DMS53 (cell line): ENCODE data around the gene NEDD4.
A peak's percentile ranks its signal among the peaks of the same experiment; 100 is the strongest.
"Not testable (repeated sequence)": the region's sequence is repeated elsewhere in the genome, so short reads cannot be mapped to it uniquely, and the experiment has no call there.

ENCODE experiments used
- DNase-seq: peaks from one replicate; lab custom pipeline; 2025; lab: John Stamatoyannopoulos, UW

The NEDD4 gene

DNA sequence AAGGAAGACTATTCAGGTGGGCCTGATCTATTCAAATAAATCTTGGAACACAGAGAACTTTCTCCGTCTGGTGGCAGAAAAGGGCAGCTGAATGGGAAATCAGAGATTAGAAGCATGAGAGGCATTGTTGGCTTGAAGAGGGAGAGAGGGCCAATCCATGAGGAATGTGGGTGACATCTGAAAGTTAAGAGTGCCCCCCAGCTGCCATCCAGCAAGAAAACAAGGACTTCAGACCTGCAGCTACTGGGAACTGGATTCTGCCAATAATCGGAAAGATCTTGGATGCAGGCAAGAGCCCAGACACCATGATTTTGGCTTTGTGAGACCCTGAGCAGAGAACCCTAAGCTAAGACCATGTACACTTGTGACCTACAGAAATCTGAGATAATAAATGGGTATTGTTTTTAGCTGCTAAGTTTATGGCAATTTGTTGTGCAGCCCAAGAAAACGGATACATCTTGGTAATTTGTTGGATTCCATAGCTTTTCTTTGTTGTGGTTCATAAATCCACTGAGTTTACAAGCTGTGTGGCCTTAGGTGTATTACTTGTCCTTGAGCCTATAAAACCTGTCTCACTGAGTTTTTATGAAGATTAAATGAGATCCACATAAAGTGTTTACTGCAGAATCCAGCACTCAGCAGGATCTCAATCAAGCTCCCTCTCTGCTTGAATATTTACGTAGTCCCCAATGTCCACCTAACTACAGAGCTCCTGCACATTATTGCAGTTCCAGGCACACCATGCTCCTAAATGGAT lies 168.4 kb downstream of the NEDD4 start:
- DNase-seq = no peak

DNA sequence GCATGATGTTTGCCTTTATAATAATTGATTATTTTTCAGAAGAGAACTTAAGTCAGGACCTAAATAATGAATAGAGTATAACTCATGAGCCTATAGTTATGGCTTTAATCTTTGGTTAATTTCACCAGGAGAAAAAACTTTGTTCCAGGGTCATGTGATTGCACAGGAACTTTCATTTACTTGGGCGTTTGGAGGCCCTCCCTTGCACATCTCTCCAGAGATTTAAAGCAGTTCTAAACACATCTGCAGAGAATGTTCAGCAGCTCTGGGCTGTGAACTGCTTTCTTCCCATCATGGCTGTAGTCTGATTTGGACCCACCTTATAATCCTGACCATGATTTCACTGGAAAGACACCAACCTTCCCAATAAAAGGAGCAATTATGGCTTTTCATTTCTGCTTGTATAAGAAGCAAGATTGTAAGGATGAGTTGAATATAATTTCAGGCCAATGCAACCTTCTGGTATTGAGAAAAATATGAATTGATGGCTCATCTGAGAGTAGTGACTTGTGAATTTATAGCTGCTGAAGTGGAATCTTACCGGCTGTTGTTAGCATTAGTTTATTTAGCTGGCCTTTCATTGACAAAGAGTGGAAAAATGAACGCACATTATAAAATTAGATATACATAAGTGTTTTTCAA lies 169.6 kb downstream of the NEDD4 start:
- no peak for DNase-seq

DNA sequence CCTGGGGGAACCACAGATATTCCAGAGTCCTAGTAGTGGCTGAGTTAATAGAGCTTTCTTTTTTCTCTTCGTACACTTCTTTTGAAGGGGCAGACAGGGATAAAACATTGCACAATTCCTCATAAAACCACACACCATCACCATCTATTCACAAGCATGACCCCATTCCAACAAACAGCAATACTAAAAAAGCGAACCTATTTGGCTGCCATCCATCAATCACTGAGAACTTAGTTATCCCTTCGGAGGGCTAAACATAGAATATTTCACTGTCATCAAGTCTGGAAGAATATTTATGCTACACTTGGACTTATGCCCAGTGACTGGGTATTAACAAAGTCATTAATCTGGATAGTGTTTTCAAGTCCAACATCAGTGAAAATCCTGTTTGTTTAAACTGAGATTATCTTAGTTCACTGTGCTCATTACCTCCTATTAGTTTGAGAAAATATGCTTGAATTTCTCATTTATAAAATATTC lies 170.2 kb downstream of the NEDD4 start:
- no peak for DNase-seq

DNA sequence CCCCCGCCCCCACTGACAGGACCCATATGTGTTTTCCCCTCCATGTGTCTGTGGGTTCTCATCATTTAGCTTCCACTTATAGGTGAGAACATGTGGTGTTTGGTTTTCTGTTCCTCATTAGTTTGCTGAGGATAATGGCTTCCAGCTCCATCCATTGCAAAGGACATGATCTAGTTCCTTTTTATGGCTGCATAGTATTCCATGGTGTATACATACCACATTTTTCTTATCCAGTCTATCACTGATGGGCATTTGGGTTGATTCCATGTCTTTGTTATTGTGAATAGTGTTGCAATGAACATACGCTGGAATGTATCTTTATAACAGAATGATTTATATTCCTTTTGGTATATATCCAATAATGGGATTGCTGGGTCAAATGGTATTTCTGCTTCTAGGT lies 171.7 kb downstream of the NEDD4 start:
- not testable (repeated sequence) for DNase-seq

DNA sequence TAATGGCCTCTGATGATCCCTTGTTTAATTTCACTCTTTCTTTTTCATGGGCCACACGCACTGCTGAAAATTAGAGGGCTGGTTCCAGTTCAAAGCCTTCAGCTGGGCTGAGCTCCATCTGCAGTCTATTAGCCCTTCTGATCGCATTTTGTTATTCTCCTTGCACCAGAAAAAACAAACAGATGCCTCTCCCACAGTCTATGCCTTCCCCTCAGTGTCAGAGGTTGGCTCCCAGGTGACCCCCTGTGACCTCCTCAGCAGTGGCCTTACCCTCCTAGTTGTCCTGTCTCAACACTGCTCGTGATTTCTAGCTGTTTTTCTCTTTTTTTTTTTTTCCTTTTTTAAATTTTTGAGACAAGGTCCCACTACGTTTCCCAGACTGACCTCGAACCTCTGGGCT lies 173.4 kb downstream of the NEDD4 start:
- DNase-seq = no peak

DNA sequence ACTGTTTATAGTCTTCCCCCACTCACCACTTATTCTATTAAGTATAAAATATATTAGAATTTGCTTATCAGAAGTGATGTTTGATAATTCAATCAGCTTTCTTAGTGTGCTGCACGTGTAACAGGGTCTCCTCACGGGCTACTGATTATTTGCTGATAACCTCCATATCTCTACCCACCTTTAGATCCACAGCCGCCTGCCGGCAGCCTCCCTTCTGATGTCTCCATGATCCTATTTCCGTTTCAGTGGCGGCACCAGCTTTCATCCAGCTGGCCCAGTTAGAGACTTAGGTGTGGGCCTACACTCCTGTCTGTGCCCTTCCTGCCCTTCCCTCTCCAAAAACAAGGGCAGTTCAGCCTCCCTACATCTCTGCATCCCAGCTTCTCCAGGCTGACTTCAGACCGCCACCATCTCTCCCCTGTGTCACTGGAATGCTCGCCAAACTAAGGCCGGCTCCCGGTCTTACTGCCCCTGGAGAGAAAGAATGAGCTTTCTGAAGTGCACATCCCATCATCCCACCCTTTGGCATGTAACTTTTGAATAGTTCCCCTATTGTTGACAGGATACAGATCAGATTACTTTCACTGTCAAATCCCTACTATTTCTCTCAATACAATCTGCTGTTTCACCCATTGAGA lies 173.9 kb downstream of the NEDD4 start:
- DNase-seq = no peak

DNA sequence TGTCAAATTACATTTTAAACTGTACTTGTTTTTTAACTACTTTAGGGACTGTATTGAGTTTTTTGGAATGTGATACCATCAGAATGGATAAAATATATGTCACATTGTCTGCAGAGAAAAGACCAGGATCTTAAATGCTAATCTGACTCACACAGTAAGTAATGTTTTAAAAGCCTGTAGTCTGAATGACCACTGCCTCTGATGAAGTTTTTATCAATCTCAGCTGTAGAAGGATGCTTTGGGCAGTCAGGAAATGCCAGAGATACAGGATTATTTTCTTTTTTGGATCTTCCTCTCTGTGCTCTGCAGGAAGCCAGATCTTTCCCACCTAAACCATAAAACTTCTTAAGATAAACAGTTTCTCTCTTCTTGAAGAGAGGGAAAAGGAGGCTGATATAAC lies 177.4 kb downstream of the NEDD4 start:
- no peak for DNase-seq

DNA sequence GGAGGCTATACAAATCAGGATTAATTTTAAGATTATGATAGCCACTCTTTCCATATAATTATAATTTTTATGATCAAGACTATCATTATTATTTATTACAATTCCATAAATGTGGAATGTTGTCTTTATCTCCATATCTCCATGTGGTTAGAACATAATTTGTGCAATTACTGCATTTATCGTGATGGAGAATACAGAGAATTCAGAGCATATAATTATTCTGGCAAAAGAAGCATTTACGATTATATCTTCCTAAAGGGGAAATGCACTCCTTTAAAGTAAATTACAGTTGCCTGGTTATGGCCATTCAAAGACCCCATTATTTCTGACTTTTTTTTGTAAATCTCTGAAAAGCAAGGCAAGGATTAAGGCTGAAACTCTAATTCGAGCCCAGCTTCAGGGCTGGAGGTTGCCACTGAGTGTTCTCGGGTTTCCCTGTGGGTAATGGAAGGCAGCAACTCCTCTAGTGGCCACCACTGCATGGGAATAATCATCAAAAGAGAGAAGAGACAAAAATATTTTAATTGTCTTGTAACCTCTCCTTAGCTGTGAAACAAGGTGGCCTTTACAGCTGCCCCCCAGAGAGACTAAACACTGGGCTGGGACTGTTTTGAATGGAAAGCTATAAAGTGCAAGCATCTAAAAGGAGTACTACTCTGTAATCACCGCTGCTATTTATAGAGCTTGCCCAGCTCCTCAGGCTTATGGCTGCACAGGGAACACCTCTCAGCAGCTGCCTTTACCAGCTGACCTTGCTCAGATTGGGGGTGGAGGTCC lies 190.6 kb downstream of the NEDD4 start:
- no peak for DNase-seq

DNA sequence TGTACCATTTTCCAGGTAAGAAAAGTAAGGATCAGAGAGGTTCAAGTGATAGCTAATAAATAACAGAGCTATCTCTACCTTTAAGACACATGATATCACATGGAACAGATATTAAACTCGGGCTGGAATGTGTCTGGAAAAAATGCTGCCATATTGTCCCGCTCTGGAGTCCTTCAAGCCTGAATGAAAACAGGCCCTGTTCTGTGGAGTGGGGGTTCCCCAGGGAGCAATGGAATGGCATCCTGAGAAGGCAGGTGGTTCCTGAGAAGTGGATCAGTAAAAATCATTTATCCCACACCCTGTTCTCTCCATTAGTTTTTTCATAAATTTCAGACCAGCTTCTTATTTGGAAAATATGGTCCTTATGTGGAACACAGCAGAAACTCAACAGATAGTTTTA lies 193.2 kb downstream of the NEDD4 start:
- DNase-seq = no peak

DNA sequence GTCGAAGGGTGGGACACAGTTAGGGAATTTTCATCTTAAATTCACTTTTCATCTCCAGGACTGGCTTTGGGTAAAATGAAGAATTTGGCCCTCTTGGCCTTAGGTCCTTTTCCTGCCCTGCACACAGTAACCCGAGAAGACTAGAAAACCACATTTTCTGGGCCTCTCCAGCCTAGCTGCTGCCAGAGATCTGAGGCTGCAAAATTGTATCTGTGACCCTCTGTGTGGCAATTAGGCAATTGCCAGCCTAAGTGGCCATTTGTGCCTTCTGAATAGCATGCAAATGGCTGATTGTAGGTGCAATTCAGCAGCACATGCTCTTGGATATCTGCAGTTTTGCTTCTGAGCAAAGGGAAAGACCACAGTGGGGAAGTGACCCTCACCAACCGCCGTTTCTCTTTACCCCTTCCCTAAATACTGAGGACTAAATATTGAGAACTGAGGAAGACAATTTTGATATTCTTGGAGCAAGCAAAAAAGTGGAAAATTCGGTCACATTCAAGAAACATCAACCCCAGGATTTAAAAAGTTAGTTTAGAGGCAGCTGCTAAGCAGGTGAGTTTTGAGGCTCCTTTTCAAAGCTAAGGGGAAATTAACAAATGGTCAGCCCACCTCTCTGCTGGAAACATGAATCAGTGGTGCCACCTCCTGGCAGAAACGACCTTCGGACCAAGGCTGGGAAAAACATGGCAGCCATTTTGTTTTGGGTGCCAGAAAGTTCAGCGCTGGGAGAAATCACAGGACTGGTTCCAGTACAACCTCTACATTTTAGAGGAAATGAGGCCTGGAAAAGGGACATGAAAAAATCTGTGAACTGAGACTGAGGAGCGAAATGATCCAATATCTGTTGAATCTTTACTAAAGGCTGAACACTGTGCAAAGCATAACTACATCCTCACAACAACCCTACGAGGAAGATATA lies 193.9 kb downstream of the NEDD4 start:
- peak; percentile 62 for DNase-seq

DNA sequence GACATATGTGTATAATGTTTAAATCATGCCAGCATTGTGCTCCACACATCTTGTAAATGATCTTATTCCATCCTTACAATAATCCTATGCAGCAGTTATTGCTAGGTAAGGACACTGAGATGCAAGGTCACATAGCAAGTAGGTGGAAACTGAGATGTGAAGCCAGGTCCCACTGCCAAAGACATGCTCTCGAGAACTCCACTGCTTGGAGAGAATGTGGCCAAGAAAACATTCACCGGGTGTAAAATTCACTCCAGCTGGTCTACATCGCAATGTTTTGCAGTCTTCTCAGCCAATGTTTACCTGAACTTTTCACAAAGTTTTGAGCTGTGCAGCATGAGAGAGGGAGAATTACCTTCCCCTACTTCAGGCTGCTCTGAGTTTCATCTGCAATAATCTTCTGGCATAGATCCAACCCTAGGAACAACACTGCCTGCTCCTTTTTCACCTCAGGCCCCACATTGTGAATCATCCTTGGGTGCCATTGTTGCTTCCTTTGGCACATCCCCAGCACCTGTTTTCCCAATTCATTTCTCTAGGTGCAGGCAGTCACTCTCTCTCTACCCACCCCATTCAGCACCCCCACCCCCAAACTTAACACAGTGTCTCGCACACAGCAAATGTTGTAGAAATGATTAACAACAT lies 197.0 kb downstream of the NEDD4 start:
- no peak for DNase-seq

DNA sequence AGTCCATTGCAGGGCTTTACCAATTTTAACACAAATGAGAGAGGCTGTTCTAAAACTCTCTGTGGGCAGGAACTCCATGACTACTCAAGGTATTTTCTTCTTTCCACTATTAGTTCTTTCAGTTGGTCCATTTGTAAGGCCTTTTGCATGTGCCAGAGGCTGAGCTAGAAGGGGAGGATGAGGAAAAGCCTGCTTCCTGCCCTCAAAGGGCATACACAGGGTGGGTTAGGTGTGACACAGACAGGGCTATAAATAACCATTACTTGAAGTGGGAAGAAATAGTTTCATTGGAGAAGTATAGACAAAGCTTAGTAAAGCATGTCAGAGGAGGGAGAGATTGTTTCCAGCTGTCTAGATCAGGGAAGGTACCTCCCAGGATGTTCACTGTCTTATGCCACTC lies 198.4 kb downstream of the NEDD4 start:
- no peak for DNase-seq

DNA sequence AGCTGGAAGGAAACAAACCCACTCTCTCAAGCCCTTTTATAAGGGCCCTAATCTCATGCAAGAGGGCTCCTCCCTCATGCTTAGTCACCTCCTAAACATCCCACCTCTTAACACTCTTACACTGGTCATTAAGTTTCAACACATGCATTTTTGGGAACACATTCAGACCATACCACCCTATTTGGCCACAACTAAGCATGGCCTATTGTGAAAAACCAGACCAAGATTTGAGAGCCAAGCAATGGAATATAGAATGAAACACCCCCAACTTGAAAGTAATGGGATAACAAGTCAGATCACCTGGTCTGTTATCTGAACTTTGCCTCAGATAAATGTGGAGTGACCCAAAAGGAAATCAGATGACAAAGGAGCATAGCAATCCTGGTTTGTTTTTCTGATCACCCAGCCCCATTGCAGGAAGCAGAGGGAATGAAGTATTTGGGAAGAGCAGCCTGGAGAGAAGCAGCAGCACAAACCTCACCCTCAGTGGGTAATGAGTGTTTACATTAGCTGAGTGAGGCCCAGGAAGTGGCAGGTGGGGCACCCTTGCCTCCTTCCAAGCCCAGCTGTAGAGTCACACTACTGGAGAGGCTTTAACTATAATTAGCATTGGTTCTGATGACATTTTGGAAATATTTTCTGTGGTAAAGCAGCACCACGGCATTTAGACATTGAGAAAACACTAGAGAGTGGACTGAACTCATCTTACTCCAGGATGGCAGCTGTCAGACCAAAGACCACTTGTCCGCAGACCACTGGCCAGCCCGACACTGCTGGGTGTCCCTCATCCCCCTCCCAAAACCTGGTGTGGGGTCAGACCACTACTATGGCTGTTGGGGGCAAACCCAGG lies 201.6 kb downstream of the NEDD4 start:
- DNase-seq = peak; percentile 67

DNA sequence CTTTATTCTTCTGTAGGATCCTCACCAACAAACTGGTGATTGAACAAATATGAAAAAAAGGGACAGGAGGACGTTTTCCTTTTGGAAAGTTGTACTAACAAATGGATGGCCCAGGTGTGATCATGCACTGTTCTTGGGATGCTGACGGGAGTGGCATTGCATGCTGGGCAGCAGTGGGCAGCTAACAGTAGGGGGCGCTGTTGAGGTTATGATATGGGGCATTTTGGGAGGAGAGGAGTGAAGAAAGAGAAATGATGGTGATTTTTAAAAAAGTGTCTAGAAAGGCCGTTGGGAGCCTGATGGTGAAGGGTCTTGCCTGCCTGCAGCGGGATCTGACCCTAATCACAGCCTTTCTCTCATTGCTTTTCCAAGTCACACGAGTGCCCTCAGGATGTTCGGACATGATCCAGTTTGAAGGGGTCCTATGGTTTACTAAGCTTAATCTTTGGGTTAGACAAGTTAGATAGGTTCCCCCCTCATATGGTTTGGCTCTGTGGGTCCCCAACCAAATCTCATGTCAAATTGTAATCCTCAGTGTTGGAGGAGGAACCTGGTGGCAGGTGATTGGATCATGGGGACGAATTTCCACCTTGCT lies 204.2 kb downstream of the NEDD4 start:
- DNase-seq = peak; percentile 56

DNA sequence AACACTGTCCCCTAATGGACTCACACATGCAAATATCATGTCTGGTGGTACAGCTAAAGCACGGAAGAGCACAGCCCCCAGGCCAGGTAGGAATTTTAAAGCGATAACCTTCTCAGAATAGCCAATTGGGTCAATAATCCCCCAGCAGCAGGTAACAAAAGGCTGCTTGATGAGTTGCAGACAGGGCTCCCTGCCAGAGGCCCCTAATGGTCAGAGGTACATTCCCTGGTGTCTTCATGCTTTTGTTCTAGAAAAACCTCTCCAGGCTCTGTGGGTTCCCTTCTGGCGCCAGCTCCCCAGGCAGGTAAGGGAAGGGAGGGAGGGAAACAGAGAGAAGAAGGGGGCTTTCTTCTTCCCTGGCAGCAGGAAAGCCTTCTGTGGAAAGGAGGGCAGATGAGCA lies 207.1 kb downstream of the NEDD4 start:
- DNase-seq = no peak

DNA sequence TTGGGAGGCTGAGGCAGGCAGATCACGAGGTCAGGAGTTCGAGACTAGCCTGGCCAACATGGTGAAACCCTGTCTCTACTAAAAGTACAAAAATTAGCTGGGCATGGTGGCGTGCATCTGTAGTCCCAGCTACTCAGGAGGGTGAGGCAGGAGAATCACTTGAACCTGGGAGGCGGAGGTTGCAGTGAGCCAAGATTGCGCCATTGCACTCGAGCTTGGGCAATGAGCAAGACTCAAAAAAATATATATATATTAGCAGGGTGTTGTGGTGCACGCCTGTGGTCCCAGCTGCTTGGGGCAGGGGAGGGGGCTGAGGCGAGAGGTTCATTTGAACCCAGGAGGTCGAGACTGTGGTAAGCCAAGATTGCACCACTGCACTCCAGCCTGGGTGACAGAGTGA lies 207.8 kb downstream of the NEDD4 start:
- DNase-seq = not testable (repeated sequence)

DNA sequence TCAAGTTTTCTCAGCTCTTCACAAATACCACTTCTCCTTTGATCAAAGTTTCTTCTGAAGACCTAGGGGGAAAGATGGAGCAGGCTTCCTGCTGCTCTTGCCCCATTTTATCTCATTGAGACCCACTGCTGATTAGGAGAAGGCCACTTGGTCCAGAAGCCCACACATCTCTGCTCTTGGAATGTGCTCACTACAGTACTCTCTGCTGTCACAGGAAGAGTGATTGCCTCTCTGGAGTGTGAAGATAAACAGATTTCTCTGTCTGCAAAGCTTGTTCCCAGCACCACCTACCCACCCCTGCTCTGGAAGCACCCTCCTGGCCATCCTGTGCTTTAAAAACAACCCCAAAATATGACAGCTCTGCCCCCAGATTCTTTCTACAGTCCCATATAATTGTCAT lies 209.1 kb downstream of the NEDD4 start:
- no peak for DNase-seq

DNA sequence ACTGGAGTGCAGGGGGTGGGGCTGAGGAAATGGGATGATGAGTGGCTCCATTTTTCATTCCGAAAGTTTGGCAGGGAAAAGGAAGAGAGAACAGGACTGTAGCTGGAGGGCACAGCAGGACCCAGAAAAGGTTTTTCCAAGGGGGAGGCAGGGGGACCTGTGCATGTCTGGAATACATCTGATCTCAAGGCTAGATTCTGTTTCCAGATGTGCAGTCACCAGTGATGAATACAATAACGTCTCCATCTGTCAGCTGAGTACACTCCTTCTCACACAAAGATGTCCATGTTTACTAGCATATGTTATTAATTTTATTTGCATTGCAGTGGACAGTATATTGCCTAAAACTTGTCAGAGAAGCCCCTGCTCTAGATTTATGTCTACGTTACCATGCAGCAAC lies 210.5 kb downstream of the NEDD4 start:
- no peak for DNase-seq

DNA sequence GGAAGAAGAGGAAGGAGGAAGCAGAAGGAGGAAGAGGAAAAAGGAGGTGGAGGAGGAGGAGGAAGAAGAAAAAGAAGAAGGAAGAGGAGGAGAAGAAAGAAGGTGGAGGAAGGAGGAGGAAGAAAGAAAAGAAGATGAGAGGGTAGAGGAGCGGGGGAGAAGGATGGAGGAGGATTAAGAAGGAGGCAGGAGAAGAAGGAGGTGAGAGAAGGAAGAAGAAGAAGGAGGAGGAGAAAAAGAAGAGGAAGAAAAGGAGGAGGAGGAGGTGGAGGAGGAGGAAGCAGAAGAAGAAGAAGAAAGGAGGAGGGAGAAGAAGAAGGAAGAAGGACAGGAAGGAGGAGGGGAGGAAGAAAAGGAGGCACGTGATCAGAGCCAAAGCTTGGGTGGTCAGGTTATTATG lies 213.1 kb downstream of the NEDD4 start:
- DNase-seq = no peak

DNA sequence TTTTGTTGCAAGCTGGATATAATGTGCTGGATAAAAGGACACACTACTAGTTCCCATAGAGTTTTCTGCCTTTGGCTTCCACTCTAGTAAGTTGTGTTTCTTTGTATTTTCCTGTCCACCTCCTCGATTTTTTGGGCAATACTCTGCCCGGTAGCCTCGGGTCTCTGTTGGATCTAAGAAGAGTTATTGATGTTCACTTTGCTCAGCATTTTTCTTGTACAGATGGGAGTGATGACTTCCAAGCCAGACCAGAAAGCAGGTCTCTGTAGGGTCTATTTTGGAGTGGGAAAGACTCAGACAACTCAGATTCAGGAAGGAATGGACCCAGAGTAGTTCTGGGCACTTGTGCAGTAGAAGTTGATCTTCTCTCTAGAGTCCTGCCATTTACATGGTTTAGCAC lies 214.5 kb downstream of the NEDD4 start:
- no peak for DNase-seq
